VCaP (cell line): ENCODE measurements around the gene FBXO17.
A peak's percentile ranks its signal among the peaks of the same experiment; 100 is the strongest.

Experiments
- H3K27ac ChIP-seq: fragments of 450-650 bp; 2 replicates; pipeline ENCODE4 v1.5.1; 2017
- TF ChIP-seq, protein P1 (sequence below): fragments of 450-650 bp; conservative IDR thresholded peaks from 2 replicates; pipeline ENCODE4 v1.5.1; 2017; ENCODE audit warnings: mild to moderate bottlenecking, moderate library complexity

Gene FBXO17

DNA sequence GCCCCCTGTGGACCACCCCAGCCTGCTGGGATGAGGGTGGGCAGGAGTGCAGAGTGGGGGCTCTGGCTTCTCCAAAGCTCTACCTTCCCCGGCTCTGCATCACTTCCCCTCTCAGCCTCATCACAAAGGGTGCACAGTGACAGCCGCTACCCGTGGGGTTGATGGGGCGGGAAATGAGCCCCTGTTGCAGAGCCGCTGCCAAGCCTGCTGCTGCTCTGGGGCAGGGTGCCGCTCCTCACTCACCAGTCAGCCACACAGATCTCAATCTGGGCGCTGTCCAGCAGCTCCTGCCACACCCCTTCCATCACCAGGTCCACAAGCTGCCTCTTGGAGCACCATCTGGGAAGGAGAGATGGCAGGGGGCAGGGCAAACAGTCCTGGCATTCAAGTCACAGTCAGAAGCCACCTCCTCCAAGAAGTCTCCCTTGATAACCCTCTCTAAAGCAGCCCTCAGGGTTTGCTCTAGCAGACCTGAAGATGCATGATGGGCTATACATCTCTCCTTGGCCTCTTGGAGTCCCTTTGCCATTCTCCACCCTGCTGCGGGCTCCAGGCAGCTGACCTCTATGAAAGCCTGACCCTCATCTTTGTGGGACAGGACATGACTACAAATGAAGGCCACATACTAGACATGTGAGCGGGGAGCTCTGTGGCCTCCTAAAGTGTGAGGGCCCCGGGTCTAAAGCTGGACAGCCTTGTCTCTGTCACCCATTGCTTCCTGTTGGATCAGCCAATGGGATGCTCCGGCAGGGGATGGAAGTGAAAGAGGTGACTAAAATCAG lies 29.1 kb downstream of the FBXO17 start:
- no peak overlapping the region for H3K27ac ChIP-seq
- TF ChIP-seq, protein P1, sequence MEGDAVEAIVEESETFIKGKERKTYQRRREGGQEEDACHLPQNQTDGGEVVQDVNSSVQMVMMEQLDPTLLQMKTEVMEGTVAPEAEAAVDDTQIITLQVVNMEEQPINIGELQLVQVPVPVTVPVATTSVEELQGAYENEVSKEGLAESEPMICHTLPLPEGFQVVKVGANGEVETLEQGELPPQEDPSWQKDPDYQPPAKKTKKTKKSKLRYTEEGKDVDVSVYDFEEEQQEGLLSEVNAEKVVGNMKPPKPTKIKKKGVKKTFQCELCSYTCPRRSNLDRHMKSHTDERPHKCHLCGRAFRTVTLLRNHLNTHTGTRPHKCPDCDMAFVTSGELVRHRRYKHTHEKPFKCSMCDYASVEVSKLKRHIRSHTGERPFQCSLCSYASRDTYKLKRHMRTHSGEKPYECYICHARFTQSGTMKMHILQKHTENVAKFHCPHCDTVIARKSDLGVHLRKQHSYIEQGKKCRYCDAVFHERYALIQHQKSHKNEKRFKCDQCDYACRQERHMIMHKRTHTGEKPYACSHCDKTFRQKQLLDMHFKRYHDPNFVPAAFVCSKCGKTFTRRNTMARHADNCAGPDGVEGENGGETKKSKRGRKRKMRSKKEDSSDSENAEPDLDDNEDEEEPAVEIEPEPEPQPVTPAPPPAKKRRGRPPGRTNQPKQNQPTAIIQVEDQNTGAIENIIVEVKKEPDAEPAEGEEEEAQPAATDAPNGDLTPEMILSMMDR = no peak

DNA sequence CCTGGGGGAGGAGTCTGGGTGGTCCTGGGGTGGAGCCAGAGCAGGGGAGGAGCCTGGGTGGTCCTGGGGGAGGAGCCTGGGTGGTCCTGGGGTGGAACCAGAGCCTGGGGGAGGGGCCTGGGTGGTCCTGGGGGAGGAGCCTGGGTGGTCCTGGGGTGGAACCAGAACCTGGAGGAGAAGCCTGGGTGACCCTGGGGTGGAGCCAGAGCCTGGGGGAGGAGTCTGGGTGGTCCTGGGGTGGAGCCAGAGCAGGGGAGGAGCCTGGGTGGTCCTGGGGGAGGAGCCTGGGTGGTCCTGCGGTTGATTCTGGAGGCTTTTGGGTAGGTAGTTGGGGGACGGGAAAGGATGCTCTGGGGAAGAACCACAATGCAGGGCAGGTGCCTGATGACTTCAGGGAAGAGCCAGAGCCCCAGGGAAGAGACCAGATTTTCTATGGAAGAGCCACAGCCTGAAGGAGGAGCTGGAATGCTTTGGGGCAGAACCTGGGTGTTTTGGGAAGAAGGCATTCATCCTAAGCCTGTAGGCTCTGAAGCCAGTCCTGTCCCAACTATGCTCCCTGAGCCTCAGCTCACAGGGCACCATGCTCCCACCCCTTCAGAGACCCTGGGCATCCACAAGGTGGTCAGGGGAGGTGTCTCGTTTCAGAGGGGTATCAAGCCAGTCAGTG lies 29.8 kb downstream of the FBXO17 start:
- TF ChIP-seq, protein P1 = no peak
- no peak overlapping the region for H3K27ac ChIP-seq

DNA sequence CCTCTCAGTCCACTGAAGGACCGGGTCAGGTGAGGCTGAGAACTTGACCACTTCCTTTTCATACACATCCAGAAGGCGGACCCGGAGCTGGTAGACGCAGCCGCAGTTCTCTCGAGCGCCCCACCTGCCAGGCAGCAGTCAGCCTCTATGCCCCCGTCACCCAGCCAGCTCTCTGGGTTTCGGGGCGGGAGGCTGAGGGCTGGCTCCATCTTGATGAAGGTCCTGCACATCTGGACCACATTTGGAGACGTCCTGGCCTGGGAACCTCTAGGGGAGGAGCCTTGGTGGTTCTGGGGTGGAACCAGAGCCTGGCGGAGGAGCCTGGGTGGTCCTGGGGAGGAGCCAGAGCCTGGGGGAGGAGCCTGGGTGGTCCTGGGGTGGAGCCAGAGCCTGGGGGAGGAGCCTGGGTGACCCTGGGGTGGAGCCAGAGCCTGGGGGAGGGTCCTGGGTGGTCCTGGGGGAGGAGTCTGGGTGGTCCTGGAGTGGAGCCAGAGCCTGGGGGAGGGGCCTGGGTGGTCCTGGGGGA lies 30.5 kb downstream of the FBXO17 start:
- H3K27ac ChIP-seq = no peak overlapping the region
- TF ChIP-seq, protein P1 = no peak

DNA sequence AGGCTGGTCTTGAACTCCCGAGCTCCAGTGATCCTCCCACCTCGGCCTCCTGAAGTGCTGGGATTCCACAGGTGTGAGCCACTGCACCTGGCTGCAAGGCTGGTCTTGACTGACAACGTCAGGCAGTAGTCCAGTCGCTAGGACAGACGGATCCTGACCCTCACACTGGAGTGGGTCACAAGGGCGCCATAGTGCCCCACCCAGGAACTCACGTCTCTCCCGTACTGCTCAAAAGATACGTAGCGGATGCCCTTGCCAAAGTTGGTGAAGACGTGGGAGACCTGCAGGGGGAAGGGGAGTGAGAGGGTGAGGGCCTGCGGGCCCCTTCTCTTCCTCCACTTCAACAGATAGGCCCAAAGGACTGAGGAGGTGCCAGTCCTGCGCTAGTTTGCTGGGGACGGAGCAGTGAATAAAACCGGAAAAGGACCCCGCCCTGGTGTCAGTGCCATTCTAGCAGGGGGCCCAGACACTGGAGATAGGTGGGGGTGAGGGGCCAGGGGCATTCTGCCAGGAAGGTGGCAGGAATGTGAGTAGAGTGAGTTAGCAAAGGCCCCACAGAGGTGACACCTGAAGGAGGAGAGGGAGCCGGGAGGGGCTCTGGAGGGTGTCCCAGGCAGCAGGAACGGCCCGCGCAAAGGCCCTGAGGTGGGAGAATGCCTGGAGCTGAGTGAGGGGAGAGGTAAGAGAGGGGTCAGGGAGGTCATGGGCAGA lies 32.9 kb downstream of the FBXO17 start:
- TF ChIP-seq, protein P1 = no peak

DNA sequence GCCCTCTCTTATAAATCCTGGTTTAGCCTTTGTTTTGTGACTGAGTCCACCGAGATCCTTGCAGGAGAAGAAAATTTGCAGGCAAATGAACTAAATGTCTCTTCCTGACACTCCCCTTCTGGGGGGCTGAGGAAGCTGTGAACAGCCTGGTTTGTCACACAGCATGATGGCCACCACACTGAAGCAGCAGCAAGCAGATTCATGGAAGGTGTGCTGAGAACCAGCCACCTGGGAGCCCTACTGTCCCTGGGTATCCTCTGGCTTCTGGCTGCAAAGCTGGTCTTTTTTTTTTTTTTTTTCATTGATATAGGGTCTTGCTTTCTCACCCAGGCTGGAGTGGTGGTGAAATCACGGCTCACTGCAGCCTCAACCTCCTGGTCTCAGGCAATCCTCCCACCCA lies 33.6 kb downstream of the FBXO17 start:
- TF ChIP-seq, protein P1 = no peak

More for the DNA sequence above, 32.9 kb downstream of the FBXO17 start:
- no peak overlapping the region for H3K27ac ChIP-seq

DNA sequence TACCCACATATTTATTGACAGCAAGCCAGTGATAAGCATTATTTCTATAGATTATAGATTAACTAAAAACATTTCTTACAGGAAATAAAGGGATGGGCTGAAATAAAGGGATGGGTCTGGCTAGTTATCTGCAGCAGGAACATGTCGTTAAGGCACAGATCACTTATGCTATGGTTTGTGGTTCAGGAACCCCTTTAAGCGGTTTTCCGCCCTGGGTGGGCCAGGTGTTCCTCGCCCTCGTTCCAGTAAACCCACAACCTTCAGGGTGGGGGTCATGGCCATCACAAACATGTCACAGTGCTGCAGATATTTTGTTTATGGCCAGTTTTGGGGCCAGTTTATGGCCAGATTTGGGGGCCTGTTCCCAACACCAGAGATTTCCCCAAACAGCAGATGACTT lies 34.1 kb downstream of the FBXO17 start:
- H3K27ac ChIP-seq = peak overlapping the region; percentile 75; the same call in 1 of the 2 replicates

More for the DNA sequence above, 33.6 kb downstream of the FBXO17 start:
- H3K27ac ChIP-seq = peak overlapping the region; percentile 75; the same call in 1 of the 2 replicates

DNA sequence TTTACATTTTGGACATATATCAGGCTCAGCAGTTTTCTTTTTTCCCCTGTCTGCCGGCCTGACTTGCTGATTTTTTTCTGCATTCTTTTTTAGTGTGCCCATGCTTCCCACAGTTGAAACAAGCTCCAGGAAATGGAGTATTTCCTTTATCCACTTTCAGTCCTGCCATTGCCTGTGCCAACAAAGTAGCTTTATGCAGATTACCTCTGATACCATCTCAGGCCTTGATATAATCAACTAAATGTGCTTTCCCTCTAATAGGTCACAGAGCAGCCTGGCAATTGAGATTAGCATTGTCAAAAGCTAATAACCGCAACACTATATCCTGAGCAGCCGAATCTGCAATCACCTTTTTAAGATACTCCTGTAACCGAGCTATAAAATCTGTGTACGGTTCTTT lies 35.6 kb downstream of the FBXO17 start:
- H3K27ac ChIP-seq = peak overlapping the region; percentile 75
- TF ChIP-seq, protein P1 = no peak
